ENCODE results near the gene NFIC. TPM values are rescaled to one million over a fixed set of nuclear protein-coding genes. Genes with fewer than 3 reads are reported as not detected.

NFIC gene
- total and polyA plus RNA-seq, 2 of the 4 experiments (the other 2 are of a cell fraction) = 21.9 to 32.1 TPM

GRCh38 chr19:3359015-3359918, 7.1 kb upstream of the NFIC start:
- H3K36me3 ChIP-seq (ENCODE audit: control insufficient read depth, insufficient read depth, low read length) = no peaks in the 10 kb centered on the region
- H2BK15ac ChIP-seq (ENCODE audit: low read depth, low read length) = no peak overlapping the region
- peaks cover 6% of the 10 kb centered on the region; the same call in 1 of the 2 replicates for H3K9me1 ChIP-seq (ENCODE audit: insufficient read depth, low read length)
- in situ Hi-C loops (cut with MboI; ENCODE audit: low sequenced_read_pairs) = no loop called here
- H2BK20ac ChIP-seq (ENCODE audit: low read depth, low read length) = no peak overlapping the region
- H2AFZ ChIP-seq (replicated peaks; ENCODE audit: low read length, poor library complexity) = peak overlapping the region; percentile 93
- 0% methylated on average over 51 of the region's 129 CpGs; no CpG with 5 or more reads in 1 of the 2 experiments for WGBS, 2 experiments (ENCODE audit: extremely low coverage in 2 of 2, insufficient read length in 1 of 2)
- H3K4ac ChIP-seq (ENCODE audit: low read depth, low read length) = peak overlapping the region; percentile 54
- H2AK5ac ChIP-seq (ENCODE audit: low read depth, low read length) = peak overlapping the region; percentile 50; the same call in 1 of the 2 replicates
- H3K27me3 ChIP-seq (ENCODE audit: control insufficient read depth, insufficient read depth, low read length) = no peaks in the 10 kb centered on the region
- peak overlapping the region; percentile 70 for H2BK5ac ChIP-seq (ENCODE audit: low read depth, low read length, poor library complexity, severe bottlenecking)
- POLR2A ChIA-PET (ENCODE audit: unreplicated experiment) = no interaction called here
- BruUV-seq (replicated peaks) = no TSS peak
- no peak overlapping the region for H3K56ac ChIP-seq (ENCODE audit: extremely low read depth, insufficient read depth, low read length)
- ATAC-seq (ENCODE audit: low read depth) = peak; percentile 78
- peak overlapping the region; percentile 15; the same call in 1 of the 2 replicates for H4K91ac ChIP-seq (ENCODE audit: insufficient read depth, low read depth, low read length)
- peak overlapping the region; percentile 52 for H3K23ac ChIP-seq (ENCODE audit: low read depth, low read length)
- peak overlapping the region; percentile 92 for H3K14ac ChIP-seq (replicated peaks; ENCODE audit: low read depth, low read length)
- peak overlapping the region; percentile 94 for H3K4me2 ChIP-seq (ENCODE audit: low read depth, low read length)
- DNase-seq = peak; percentile 51
- CTCF ChIA-PET = no interaction called here
- dilution Hi-C loops (cut with HindIII; ENCODE audit: low sequenced_read_pairs, unreplicated experiment) = no loop called here
- H3K27ac ChIP-seq (ENCODE audit: insufficient read depth, low read length) = peak overlapping the region; percentile 87
- peaks cover 4% of the 10 kb centered on the region; the same call in 1 of the 2 replicates for H3K9me3 ChIP-seq (ENCODE audit: control insufficient read depth, insufficient read depth, low read length)
- peak overlapping the region in 1 of 2 experiments; percentile 63; a peak in 1 of 4 replicates for H4K8ac ChIP-seq (ENCODE audit: low read depth in 2 of 2, low read length in 2 of 2)
- intact Hi-C loops (cut with micrococcal nuclease) = loop anchor here (2.0 kb wide), 1 partner anchor 70 kb away; no protein-coding TSS in a partner anchor
- H3K79me1 ChIP-seq (ENCODE audit: low read depth in 1 of 2, low read length in 2 of 2) = peaks cover 10 to 34% of the 10 kb centered on the region in 2 experiments; a peak in 3 of 4 replicates
- peak overlapping the region; percentile 74; the same call in 1 of the 2 replicates for H3K18ac ChIP-seq (ENCODE audit: low read depth, low read length)
- no peak overlapping the region; the same call in 1 of the 2 replicates for H4K5ac ChIP-seq (ENCODE audit: low read depth, low read length)
- H3K4me1 ChIP-seq (ENCODE audit: control insufficient read depth, insufficient read depth, low read length) = peaks cover 3% of the 10 kb centered on the region; the same call in 1 of the 2 replicates
- peak overlapping the region; percentile 91 for H2AK9ac ChIP-seq (replicated peaks; ENCODE audit: low read depth, low read length, poor library complexity)
- peak overlapping the region; percentile 75 for H3K4me3 ChIP-seq (ENCODE audit: insufficient read depth, low read depth, low read length)
- peak overlapping the region; percentile 26 for H2BK120ac ChIP-seq (ENCODE audit: low read depth, low read length)
- H4K20me1 ChIP-seq (ENCODE audit: insufficient read depth, low read length) = peaks cover 28% of the 10 kb centered on the region
- H3K9ac ChIP-seq (ENCODE audit: low read depth, low read length) = peak overlapping the region; percentile 75
- TF ChIP-seq BHLHE40 (IDR thresholded peaks at IDR 0.05; ENCODE audit: low read depth, low read length) = no peak
- TF ChIP-seq MXI1 (IDR thresholded peaks at IDR 0.05; ENCODE audit: borderline replicate concordance, low read depth, low read length) = no peak
- no peak for TF ChIP-seq MAFK (IDR thresholded peaks at IDR 0.05; ENCODE audit: low read depth, low read length)
- TF ChIP-seq MAZ (IDR thresholded peaks at IDR 0.05; ENCODE audit: borderline replicate concordance, low read depth, low read length) = peak; percentile 82; the same call in 1 of the 2 replicates
